HEK293 (cell line): ENCODE measurements around the gene OXNAD1.

ENCODE experiments used
- CTCF ChIA-PET: fragments of 350-600 bp; formaldehyde crosslinking; extraction: SDS; loops from one replicate; lab custom pipeline; 2021; ENCODE audit warnings: antibody characterized with exemption; lab: Yijun Ruan, JAX
- POLR2A ChIA-PET: fragments of 300-600 bp; formaldehyde crosslinking; extraction: SDS; loops from one replicate; lab custom pipeline; 2020; ENCODE audit warnings: antibody characterized with exemption, inconsistent platforms; lab: Yijun Ruan, JAX
- H3K27ac ChIP-seq: fragments of 200-500 bp; sonication (Bioruptor generic); 2 replicates; pipeline ENCODE4 v1.5.1; 2014; ENCODE audit warnings: low read depth, low read length, control low read depth, inconsistent platforms; ENCODE audit errors: extremely low read depth
- H3K36me3 ChIP-seq, 2 experiments: fragments of 200-500 bp in 1 of 2; sonication (Bioruptor generic) in 1 of 2; 1 replicate in 1 of 2; 2 replicates in 1 of 2; pipeline ENCODE4 v1.5.1; 2014 to 2017; ENCODE audit warnings: inconsistent platforms in 2 of 2, low read length in 2 of 2; ENCODE audit not compliant: control insufficient read depth in 2 of 2, insufficient read depth in 1 of 2
- H3K4me1 ChIP-seq: fragments of 200-500 bp; sonication (Bioruptor generic); 2 replicates; pipeline ENCODE4 v1.5.1; 2014; ENCODE audit warnings: mild to moderate bottlenecking, low read length, inconsistent platforms; ENCODE audit not compliant: control insufficient read depth, insufficient read depth
- H3K4me3 ChIP-seq: 2 replicates; pipeline ENCODE4 v1.5.1; 2011; ENCODE audit warnings: low read depth, mild to moderate bottlenecking, control low read depth, low read length, moderate library complexity
- H3K9me3 ChIP-seq: fragments of 200-500 bp; sonication (Bioruptor generic); 2 replicates; pipeline ENCODE4 v1.5.1; 2014; ENCODE audit warnings: low read depth, low read length, inconsistent platforms; ENCODE audit not compliant: control insufficient read depth, insufficient read depth
- ATF2 ChIP-seq: fragments of 450-650 bp; formaldehyde crosslinking; IDR thresholded peaks from 2 replicates; pipeline ENCODE4 v1.5.1; 2016; ENCODE audit warnings: missing biosample characterization, missing genetic modification characterization, low read depth
- OVOL3 ChIP-seq: fragments of 450-650 bp; formaldehyde crosslinking; IDR thresholded peaks from 2 replicates; pipeline ENCODE4 v1.5.1; 2016; ENCODE audit warnings: missing biosample characterization, missing genetic modification characterization
- ZBTB17 ChIP-seq: fragments of 450-650 bp; formaldehyde crosslinking; IDR thresholded peaks from 2 replicates; pipeline ENCODE4 v1.5.1; 2016; ENCODE audit warnings: missing biosample characterization, missing genetic modification characterization
- ZBTB8A ChIP-seq: fragments of 450-650 bp; formaldehyde crosslinking; IDR thresholded peaks from 2 replicates; pipeline ENCODE4 v1.5.1; 2016; ENCODE audit warnings: missing biosample characterization, missing genetic modification characterization
- ZNF10 ChIP-seq: fragments of 450-650 bp; formaldehyde crosslinking; IDR thresholded peaks from 2 replicates; pipeline ENCODE4 v1.5.1; 2017; ENCODE audit warnings: missing biosample characterization, missing genetic modification characterization
- ZNF138 ChIP-seq: fragments of 450-650 bp; formaldehyde crosslinking; IDR thresholded peaks from 2 replicates; pipeline ENCODE4 v1.5.1; 2016; ENCODE audit warnings: missing biosample characterization, missing genetic modification characterization, borderline replicate concordance
- ZNF155 ChIP-seq: fragments of 450-650 bp; formaldehyde crosslinking; IDR thresholded peaks from 2 replicates; pipeline ENCODE4 v1.5.1; 2016; ENCODE audit warnings: missing biosample characterization, missing genetic modification characterization
- ZNF202 ChIP-seq: fragments of 450-650 bp; formaldehyde crosslinking; IDR thresholded peaks from 2 replicates; pipeline ENCODE4 v1.5.1; 2016; ENCODE audit warnings: missing biosample characterization, missing genetic modification characterization, borderline replicate concordance
- ZNF248 ChIP-seq: fragments of 450-650 bp; formaldehyde crosslinking; IDR thresholded peaks from 2 replicates; pipeline ENCODE4 v1.5.1; 2017; ENCODE audit warnings: missing biosample characterization, missing genetic modification characterization
- ZNF341 ChIP-seq: fragments of 450-650 bp; formaldehyde crosslinking; IDR thresholded peaks from 2 replicates; pipeline ENCODE4; 2016; ENCODE audit warnings: low read depth, missing biosample characterization, missing genetic modification characterization
- ZNF354C ChIP-seq: fragments of 450-650 bp; formaldehyde crosslinking; IDR thresholded peaks from 2 replicates; pipeline ENCODE4 v1.5.1; 2016; ENCODE audit warnings: missing biosample characterization, missing genetic modification characterization, low read depth, borderline replicate concordance
- ZNF394 ChIP-seq: fragments of 450-650 bp; formaldehyde crosslinking; IDR thresholded peaks from 2 replicates; pipeline ENCODE4 v1.5.1; 2016; ENCODE audit warnings: missing biosample characterization, missing genetic modification characterization, mild to moderate bottlenecking, moderate library complexity, borderline replicate concordance
- ZNF426 ChIP-seq: fragments of 450-650 bp; formaldehyde crosslinking; IDR thresholded peaks from 2 replicates; pipeline ENCODE4 v1.5.1; 2017; ENCODE audit warnings: missing biosample characterization, missing genetic modification characterization, mild to moderate bottlenecking, inconsistent platforms, moderate library complexity
- ZNF692 ChIP-seq: fragments of 450-650 bp; formaldehyde crosslinking; IDR thresholded peaks from 2 replicates; pipeline ENCODE4 v1.5.1; 2016; ENCODE audit warnings: missing biosample characterization, missing genetic modification characterization
- TF ChIP-seq, protein P1 (sequence below): fragments of 450-650 bp; formaldehyde crosslinking; IDR thresholded peaks from 2 replicates; pipeline ENCODE4 v1.5.1; 2016; ENCODE audit warnings: missing biosample characterization, missing genetic modification characterization
- TF ChIP-seq, protein P2 (sequence below): fragments of 450-650 bp; formaldehyde crosslinking; IDR thresholded peaks from 2 replicates; pipeline ENCODE4 v1.5.1; 2016; ENCODE audit warnings: missing biosample characterization, missing genetic modification characterization
- TF ChIP-seq, protein P3 (sequence below): fragments of 450-650 bp; formaldehyde crosslinking; IDR thresholded peaks from 2 replicates; pipeline ENCODE4 v1.5.1; 2016; ENCODE audit warnings: missing biosample characterization, missing genetic modification characterization

Gene OXNAD1

DNA sequence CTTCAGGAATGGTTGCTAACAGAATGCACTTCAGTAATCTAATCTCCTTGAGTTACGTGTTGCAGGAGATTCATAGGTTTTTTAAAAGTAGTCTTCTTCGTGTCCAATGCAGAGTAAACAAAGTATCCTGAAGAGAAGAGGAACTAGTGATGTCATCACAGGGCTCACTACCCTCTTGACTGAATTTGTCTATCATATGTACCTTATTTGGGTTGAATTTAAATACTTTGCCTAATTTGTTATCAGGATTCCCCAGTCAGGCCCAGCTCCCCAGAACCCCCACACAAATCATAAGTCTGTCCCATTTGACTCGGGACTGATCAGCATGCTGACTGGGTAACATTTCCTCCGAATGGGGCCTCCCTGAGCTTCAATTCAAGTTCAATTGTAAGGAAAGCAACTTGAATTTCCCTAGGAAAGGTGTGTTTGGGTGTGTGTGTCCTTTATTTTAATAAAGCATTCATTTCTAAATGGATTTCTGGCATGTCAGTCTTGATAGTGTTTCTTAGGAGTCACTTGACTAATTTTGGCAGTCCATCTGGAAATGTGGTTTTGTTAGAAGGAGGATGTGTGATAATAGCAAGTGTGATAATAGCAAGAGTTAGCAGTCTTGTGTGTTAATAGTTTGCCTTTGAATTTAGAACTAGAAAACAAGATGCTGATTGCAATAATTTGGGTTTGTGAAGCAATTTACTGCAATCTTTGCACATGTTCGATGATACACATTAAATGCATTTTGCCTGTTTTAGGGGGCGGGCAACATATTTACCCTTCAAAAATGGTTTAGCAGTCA lies 21.9 kb downstream of the OXNAD1 start:
- H3K4me1 ChIP-seq, result no peaks in the 10 kb centered on the region
- peaks cover 8 to 49% of the 10 kb centered on the region in 2 experiments for H3K36me3 ChIP-seq
- POLR2A ChIA-PET, result no interaction called here
- TF ChIP-seq ATF2 (tag by site-specific recombination) (peak; percentile 31; the same call in 1 of the 2 replicates), ZNF341 (tag by site-specific recombination) (no peak)
- no peaks in the 10 kb centered on the region for H3K9me3 ChIP-seq
- no peak overlapping the region for H3K4me3 ChIP-seq
- CTCF ChIA-PET, result interaction anchor here (1.5 kb wide), 1 partner anchor 230 kb away, joined by 4 read pairs; no protein-coding TSS in a partner anchor
- no peak overlapping the region for H3K27ac ChIP-seq

GRCh38 chr3:16288664-16289063 lies 23.7 kb downstream of the OXNAD1 start:
- ChIA-PET CTCF (interaction anchor here (0.8 to 2.0 kb wide), 9 partner anchors 15 to 279 kb away, joined by 3 to 7 read pairs (median 5); no protein-coding TSS in a partner anchor), POLR2A (no interaction called here)
- peaks cover 0 to 42% of the 10 kb centered on the region in 2 experiments; a peak in 2 of 3 replicates for H3K36me3 ChIP-seq

More at GRCh38 chr3:16288664-16289063, 23.7 kb downstream of the OXNAD1 start:
- Histone ChIP-seq H3K9me3 (no peaks in the 10 kb centered on the region), H3K4me1 (no peaks in the 10 kb centered on the region), H3K27ac (no peak overlapping the region), H3K4me3 (no peak overlapping the region)
- no peak for TF ChIP-seq ZNF10 (tag by site-specific recombination)
- no peak for TF ChIP-seq ZBTB8A (tag by site-specific recombination)
- TF ChIP-seq OVOL3 (tag by site-specific recombination), result no peak
- TF ChIP-seq, protein P1, sequence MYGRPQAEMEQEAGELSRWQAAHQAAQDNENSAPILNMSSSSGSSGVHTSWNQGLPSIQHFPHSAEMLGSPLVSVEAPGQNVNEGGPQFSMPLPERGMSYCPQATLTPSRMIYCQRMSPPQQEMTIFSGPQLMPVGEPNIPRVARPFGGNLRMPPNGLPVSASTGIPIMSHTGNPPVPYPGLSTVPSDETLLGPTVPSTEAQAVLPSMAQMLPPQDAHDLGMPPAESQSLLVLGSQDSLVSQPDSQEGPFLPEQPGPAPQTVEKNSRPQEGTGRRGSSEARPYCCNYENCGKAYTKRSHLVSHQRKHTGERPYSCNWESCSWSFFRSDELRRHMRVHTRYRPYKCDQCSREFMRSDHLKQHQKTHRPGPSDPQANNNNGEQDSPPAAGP, result no peak
- no peak for TF ChIP-seq ZNF692 (tag by site-specific recombination)
- no peak for TF ChIP-seq ZNF155 (tag by site-specific recombination)
- TF ChIP-seq ZNF394 (tag by site-specific recombination), result no peak
- TF ChIP-seq ZNF248 (tag by site-specific recombination), result no peak
- TF ChIP-seq ZNF354C, result no peak
- no peak for TF ChIP-seq ZNF426 (tag by site-specific recombination)
- TF ChIP-seq, protein P2, sequence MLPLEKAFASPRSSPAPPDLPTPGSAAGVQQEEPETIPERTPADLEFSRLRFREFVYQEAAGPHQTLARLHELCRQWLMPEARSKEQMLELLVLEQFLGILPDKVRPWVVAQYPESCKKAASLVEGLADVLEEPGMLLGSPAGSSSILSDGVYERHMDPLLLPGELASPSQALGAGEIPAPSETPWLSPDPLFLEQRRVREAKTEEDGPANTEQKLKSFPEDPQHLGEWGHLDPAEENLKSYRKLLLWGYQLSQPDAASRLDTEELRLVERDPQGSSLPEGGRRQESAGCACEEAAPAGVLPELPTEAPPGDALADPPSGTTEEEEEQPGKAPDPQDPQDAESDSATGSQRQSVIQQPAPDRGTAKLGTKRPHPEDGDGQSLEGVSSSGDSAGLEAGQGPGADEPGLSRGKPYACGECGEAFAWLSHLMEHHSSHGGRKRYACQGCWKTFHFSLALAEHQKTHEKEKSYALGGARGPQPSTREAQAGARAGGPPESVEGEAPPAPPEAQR, result no peak
- no peak for TF ChIP-seq ZNF138 (tag by site-specific recombination)
- TF ChIP-seq ZBTB17, result no peak
- TF ChIP-seq, protein P3, sequence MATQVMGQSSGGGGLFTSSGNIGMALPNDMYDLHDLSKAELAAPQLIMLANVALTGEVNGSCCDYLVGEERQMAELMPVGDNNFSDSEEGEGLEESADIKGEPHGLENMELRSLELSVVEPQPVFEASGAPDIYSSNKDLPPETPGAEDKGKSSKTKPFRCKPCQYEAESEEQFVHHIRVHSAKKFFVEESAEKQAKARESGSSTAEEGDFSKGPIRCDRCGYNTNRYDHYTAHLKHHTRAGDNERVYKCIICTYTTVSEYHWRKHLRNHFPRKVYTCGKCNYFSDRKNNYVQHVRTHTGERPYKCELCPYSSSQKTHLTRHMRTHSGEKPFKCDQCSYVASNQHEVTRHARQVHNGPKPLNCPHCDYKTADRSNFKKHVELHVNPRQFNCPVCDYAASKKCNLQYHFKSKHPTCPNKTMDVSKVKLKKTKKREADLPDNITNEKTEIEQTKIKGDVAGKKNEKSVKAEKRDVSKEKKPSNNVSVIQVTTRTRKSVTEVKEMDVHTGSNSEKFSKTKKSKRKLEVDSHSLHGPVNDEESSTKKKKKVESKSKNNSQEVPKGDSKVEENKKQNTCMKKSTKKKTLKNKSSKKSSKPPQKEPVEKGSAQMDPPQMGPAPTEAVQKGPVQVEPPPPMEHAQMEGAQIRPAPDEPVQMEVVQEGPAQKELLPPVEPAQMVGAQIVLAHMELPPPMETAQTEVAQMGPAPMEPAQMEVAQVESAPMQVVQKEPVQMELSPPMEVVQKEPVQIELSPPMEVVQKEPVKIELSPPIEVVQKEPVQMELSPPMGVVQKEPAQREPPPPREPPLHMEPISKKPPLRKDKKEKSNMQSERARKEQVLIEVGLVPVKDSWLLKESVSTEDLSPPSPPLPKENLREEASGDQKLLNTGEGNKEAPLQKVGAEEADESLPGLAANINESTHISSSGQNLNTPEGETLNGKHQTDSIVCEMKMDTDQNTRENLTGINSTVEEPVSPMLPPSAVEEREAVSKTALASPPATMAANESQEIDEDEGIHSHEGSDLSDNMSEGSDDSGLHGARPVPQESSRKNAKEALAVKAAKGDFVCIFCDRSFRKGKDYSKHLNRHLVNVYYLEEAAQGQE (tag by site-specific recombination), result no peak
- TF ChIP-seq ZNF202, result no peak
